ENCODE measurements around the gene HOXC11.

The HOXC11 gene

DNA sequence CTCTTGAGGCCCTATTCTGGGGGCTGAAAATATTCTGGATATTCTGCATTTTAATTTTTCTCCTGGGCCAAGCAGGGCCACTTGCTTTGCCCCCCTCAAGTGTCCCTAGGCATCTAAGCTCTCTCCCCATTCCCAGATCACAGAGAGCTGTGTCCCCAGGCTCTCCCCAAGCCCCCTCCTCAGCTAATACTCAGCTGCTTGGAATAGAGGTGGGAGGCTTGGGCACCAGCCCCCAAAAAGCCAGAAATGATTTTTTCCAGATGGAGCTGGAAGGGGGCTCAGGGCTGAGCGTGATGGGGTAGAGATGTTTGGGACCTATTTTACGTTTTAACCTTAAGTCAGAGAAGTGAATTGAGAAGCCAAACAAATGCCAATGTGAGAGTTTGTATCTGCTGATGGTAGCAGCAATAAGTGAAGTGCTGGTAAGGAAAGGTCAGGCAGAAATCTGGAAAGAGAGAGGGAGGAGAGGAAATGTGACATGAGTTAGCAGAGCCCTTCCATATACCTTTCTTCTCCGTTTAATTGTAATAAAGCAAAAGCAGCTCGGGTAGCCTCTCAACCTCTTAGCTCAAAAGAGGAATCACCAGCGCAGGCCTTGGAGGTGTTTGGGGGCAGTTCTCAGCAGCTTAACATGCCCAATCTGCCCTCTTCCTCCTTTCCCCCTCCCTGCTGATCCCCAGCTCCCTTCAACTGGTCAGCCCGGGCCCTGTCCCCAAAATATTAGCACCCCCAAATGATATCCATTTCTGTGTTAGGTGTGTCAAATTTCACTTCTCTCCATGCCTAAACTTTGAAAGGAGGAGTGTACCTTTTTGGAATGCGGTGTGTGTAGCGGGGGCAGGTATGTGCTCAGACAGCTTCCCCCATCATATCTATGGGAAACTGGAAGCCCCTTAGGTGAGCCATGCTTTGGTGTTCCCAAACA, 50.3 kb downstream of the HOXC11 start:
- Histone ChIP-seq H3K9me3 (no peaks in the 10 kb centered on the region), H3K27me3 (no peaks in the 10 kb centered on the region), H3K27ac (peak overlapping the region; percentile 98), H3K4me1 (peaks cover 0 to 96% (median 68%) of the 10 kb centered on the region in 4 donors), H3K4me3 (peak overlapping the region in 1 of 2 donors; percentile 44), H3K36me3 (no peaks in the 10 kb centered on the region)
- intact Hi-C loops (cut with DNase I; ENCODE audit: low total_unique reads): no loop called here
- TF ChIP-seq, protein P1, sequence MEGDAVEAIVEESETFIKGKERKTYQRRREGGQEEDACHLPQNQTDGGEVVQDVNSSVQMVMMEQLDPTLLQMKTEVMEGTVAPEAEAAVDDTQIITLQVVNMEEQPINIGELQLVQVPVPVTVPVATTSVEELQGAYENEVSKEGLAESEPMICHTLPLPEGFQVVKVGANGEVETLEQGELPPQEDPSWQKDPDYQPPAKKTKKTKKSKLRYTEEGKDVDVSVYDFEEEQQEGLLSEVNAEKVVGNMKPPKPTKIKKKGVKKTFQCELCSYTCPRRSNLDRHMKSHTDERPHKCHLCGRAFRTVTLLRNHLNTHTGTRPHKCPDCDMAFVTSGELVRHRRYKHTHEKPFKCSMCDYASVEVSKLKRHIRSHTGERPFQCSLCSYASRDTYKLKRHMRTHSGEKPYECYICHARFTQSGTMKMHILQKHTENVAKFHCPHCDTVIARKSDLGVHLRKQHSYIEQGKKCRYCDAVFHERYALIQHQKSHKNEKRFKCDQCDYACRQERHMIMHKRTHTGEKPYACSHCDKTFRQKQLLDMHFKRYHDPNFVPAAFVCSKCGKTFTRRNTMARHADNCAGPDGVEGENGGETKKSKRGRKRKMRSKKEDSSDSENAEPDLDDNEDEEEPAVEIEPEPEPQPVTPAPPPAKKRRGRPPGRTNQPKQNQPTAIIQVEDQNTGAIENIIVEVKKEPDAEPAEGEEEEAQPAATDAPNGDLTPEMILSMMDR (IDR thresholded peaks at IDR 0.05): no peak
- DNase-seq: no peak

GRCh38 chr12:54024127-54024526, 51.2 kb downstream of the HOXC11 start:
- no peaks in the 10 kb centered on the region for H3K27me3 ChIP-seq
- DNase-seq: no peak
- peak overlapping the region; percentile 98 for H3K27ac ChIP-seq
- TF ChIP-seq, protein P1 (IDR thresholded peaks at IDR 0.05): no peak
- H3K4me1 ChIP-seq: peaks cover 0 to 99% (median 70%) of the 10 kb centered on the region in 4 donors
- peak overlapping the region; percentile 5 to 44 for H3K4me3 ChIP-seq
- intact Hi-C loops (cut with DNase I; ENCODE audit: low total_unique reads): no loop called here
- no peaks in the 10 kb centered on the region for H3K9me3 ChIP-seq
- no peaks in the 10 kb centered on the region for H3K36me3 ChIP-seq

DNA sequence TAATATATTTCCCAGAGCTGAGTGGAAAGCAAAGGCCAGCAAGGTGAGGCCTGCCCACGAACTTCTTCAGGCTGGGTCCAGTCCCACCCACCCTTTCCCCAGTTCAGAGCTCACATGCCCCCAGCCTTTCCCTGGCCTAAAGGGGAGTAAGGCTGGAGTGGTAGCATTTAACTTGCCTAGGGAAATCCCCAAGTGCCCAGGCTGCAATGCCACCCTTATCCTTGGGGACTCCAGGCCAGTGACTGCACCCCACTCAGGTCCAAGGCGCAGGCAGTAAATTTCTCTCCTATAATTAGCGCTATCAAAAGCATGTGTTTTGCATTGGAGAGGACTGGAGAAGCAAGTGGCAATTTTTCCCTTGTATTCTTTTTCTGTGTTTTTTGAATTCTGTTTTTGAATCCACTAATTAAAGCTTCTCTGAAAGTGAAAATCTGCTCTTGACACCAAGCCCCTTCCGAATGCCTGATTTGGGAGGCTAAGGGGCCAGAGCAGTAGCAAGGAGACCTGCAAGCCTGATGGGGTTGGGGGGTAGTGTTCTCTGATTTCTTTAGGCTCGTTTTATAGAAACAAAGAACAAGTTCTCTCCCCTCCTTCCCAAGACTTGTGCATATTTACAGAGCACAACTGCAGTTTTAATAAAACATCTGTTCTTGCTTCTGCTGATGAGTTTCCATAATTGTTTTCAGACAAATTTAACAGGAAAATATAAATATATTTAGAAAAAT, 51.8 kb downstream of the HOXC11 start:
- H3K4me3 ChIP-seq: peak overlapping the region; percentile 5 to 44
- H3K27ac ChIP-seq: peak overlapping the region; percentile 98

DNA sequence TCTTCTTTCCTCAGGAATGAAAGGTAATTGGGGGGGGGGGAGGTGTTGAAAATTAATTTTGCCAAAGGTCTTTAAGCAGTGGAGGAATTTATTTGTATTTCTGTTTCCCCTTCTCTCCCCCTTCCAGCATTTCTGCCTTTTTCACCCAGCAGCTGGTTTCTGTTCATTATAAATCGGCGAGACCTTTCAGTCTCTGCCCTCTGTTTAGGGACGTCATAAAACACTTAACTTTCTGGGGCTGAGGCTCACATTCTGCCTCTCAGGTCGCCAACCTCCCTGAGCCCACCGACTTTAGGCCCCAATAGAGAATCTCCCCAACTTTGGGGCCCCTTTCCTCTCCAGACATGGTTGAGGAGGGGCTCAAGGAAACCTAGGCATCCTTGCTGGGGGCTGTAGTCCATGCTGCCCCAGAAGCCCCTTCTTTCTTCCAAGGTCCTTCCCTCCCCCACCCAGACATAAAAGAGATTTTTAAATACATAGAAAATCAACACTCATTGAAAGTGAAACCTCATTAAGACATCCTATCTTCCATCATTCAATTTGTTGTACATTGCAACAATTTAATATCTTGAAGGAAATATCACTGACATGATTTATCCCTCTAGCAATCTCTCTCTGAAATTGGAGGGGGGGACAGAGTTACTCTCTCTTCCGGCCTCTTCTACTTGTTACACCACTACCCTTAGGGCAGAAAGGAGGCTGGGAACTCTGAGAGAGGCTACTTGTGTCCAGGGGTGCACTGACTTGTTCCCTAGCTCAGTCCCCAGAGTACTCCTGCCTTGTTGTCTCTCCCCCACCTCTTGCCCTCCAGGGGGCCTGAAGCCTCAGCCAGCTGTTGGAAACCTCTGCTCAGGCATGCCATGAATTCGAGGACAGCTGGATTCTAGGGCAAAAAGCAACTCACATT, 52.8 kb downstream of the HOXC11 start:
- no peak for DNase-seq
- Histone ChIP-seq H3K9me3 (no peaks in the 10 kb centered on the region), H3K27ac (peak overlapping the region; percentile 35 to 98), H3K4me3 (peak overlapping the region in 1 of 2 donors; percentile 12), H3K27me3 (no peaks in the 10 kb centered on the region), H3K4me1 (peaks cover 0 to 90% (median 62%) of the 10 kb centered on the region in 4 donors), H3K36me3 (peaks cover 0 to 11% (median 8%) of the 10 kb centered on the region in 3 donors)
- TF ChIP-seq, protein P1 (IDR thresholded peaks at IDR 0.05): no peak
- intact Hi-C loops (cut with DNase I; ENCODE audit: low total_unique reads): no loop called here

More for the DNA sequence above, 51.8 kb downstream of the HOXC11 start:
- Histone ChIP-seq H3K4me1 (peaks cover 0 to 99% (median 69%) of the 10 kb centered on the region in 4 donors), H3K9me3 (no peaks in the 10 kb centered on the region), H3K36me3 (peaks cover 0 to 4% (median 2%) of the 10 kb centered on the region in 3 donors), H3K27me3 (no peaks in the 10 kb centered on the region)
- DNase-seq: no peak
- intact Hi-C loops (cut with DNase I; ENCODE audit: low total_unique reads): no loop called here
- TF ChIP-seq, protein P1 (IDR thresholded peaks at IDR 0.05): no peak

Data from tibial artery (tissue), 4 donors.